Measurements from ENCODE around the gene DYSF.

DYSF gene

GRCh38 chr2:71700041-71700657, 246.8 kb downstream of the DYSF start:
- DNase-seq: no peak

DNA sequence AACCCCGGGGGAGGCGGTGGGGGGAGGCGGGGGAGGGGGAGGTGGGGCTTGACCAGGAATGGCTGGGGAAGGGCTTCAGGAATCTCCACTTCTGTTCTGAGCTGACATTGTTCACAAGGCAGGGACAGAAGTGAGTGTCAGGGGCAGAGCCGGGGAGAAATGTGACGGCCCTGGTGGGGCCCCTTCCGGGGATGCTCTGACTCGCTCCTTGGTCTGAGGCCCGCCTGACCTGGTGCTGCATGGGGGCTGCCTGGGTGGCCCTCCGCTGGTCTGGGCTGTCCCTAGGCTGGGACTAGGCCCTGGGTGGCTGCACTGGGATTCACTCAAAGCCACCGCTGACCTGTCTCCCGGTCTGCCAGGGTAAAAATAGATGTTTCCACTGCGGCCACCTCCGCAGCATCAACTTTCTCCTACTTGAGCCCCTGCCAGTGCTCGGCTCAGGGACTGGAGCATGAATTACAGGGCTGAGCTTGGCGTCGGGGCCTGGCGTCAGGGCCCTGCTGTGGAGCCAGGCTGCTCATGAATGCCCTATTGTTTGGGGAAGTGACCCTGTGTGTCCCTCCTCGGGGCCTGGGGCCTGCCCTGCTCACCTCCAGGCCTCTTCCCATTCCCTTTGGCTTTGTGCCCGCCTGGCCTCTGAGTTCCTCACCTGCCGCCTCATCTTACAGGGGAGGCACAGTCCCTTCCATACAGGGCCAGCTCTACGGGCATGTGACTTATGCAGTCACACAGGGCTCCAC, 247.5 kb downstream of the DYSF start:
- DNase-seq: no peak

- DNase-seq: no peak
Measured at GRCh38 chr2:71702071-71702970, 249.0 kb downstream of the DYSF start.

DNA sequence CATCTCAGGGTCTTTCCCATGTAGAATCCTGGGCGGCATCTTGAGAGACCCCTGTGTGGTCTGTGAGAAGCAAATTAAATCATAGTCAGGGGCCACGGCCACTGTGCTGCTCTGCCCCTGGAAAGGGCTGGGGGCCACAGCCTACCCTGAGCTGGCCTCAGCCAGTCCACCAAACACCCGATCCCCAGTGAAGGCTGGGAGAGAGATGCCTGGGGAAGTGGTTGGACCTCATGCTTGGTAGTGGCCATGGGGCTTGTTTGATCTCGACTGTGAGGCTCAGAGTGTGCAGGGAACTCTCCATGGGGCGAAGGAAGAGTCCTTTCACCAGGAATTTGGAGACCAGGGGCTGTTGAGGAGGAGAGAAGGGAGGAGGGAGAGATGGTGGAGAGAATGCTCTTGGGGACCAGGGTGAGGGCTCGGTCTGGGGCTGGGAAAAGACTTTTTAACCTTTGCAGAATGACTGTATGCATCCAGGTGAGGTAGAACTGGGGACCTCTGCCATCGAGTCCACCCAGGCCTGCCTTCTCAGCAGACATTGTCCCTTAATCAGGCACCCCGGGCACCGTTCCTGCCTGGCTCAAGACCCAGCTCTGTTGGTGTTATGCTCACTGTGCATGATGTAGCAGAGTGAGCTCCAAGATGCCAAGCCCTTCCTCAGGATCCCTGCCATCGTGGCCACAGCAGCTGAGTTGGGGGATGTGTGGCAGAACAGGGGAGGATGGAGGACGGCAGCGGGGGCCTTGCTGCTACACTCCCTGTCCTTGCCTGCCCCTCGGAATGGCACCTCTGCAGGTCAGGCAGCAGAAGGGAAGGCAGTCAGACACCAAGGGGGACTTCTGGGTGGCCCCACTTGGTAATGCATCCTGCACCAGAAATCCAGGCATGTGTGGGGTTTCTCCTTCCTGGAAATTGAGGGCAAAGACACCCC, 249.9 kb downstream of the DYSF start:
- DNase-seq: no peak

GRCh38 chr2:71704131-71704561, 250.8 kb downstream of the DYSF start:
- no peak for DNase-seq

DNA sequence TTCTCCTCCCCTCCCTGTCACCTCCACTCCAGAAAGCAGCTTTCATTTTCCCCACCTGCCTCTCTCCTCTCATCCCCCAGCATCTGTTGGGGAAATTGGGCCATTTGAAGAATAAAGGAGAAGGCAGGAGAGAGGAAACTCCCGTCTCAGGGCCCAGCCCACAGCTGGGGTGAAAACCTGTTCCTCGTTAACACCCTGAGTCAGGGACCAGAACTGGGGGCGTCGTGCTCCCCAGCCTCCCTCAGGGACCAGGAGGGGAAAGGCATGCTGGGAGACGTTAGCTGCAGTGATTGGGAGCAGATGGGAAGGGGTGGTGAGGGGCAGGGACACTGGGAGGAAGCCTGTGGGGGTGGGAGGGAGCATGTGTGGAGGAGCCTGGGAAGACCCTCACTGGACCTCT, 251.3 kb downstream of the DYSF start:
- DNase-seq: no peak

DNA sequence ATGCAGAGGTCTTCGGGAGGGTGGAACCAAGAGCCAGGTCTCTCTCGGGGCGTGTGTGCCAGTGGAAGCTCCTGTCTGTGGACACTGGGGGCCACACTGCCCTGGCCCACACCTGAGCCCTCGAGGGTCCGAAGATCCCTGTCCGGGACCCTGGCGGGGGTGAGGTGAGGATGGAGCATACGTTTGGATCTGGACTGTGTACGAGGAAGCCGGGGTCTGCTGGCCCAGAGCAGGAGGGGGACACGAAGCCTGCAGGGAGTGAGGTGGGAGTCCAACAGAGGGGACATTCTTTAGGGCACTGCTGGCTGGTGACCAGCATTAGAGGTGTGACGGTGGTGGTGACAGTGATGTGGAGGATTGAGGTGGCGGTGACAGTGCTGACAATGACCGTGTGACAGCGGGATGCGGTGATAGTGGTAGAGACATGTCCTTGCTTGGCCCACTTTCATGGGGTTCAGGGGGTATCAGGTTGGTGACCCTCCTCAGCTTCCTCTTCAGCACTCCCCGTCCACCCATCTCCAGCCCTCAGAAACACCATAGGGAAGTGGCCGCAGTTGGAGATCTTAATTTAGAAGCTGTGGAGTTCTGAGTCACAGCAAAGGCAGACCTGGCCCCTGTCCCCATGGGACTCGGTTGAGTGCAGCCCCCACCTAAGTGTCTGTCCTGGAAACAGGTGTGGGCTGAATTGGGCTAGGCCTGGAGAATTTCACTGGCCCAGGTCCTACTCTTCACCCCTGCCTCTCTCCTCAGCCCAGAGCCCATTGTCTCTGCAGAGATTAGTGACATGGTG, 252.0 kb downstream of the DYSF start:
- DNase-seq: no peak

GRCh38 chr2:71706121-71706520, 252.8 kb downstream of the DYSF start:
- DNase-seq: no peak

- no peak for DNase-seq
Measured at GRCh38 chr2:71706836-71707235, 253.5 kb downstream of the DYSF start.

GRCh38 chr2:71710367-71711132, 257.2 kb downstream of the DYSF start:
- DNase-seq: no peak

GRCh38 chr2:71711133-71711855, 257.9 kb downstream of the DYSF start:
- no peak for DNase-seq

- DNase-seq: no peak
Measured at GRCh38 chr2:71712158-71712818, 258.9 kb downstream of the DYSF start.

GRCh38 chr2:71713581-71714580, 260.5 kb downstream of the DYSF start:
- DNase-seq: no peak

DNA sequence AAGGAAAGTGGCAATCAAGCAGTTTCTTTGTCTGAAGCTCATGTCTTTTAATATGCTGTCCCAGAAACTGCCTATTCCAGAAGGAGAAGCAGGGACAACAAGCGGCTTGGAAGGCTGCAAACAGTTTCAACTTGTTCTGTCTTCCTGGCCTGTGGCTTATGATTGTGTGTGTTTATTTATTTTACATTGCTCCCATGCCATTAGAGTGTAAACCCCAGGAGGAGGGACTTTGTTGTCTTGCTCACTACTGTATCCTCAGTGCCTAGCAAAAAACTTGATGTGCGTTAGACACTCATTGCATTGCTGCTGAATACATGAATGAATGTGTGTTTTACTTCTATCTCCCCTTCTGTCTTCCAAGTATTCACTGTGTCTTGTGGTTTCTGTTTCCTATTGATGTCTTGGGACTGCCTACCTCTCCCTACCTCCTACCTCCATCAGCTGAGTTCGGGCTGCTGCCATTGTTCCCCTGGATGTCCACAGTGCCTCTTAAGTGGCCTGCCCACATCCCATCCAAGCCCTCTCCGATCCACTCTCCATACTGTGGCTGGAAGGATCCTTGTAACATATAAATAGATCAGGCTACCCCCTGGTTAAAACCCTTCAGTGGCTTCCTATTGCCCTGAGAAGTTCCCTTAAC, 261.4 kb downstream of the DYSF start:
- no peak for DNase-seq

DNA sequence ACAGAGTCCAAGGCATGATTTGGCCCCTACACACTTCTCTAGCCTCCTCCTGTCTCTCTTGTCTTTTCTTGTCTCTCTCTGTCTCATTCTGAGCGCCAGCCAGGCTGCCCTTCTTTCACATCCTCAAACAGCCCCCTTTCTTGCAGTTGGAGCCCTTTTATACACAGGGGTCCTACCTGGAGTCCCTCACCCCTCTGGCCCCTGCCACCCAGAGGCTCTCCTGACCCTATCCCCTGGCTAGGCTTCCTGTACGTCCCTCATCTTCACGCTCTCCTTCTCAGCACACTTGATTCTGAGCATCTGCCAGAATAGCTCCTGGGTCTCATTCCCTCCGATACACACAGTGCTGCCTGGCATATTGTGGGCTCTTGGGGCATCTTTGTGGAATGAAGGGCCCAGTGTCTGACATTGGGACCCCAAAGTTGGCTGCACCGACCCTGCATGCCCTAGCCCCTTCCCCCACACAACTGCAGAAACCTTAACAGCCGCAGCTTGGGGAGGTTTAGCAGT, 261.9 kb downstream of the DYSF start:
- DNase-seq: no peak

GRCh38 chr2:71715951-71716696, 262.8 kb downstream of the DYSF start:
- DNase-seq: no peak
